T-helper 2 cell (primary cell): ENCODE measurements around the gene FFAR1.

Experiments
- DNase-seq, 5 experiments: peaks; one replicate each; pipeline versions ENCODE4 v3.0.0 to v3.0.0-alpha.2; 2012 to 2022

Gene FFAR1

DNA sequence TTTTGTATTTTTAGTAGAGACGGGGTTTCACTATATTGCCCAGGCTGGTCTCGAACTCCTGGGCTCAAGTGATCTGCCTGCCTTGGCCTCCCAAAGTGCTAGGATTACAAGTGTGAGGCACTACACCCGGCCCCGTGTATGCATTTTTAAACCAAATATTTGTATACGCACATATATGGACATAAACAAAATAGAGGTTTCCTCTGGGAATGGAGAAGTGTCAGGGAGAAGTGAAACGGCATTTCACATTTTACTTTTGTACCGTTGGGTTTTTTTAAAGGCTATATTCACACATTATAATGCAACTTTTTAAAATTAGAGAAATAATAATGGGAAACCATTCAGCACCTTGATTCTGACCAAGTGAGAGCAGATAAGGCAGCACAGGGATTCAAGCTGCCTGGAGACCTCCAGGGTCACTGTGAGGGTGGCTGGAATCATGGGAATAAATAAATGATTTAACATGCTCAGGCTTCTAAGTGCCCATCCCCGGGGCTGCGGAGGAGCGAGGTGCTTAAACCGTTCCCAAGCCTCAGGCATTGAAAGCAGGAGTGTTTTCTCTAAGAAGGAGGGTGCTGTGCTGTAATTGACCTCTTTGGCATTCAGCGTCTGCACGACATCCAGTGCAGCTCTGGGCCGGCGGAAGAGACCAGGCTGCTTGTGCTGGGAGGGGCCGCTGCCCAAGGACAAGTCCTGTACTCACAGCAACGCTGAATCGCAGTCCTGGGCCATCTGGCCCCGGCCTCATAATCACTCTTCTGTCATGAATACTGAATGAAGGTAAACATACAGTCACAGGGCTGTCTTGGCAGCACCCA lies 47.9 kb downstream of the FFAR1 start:
- no peak for DNase-seq

GRCh38 chr19:35396240-35396885 lies 48.7 kb downstream of the FFAR1 start:
- no peak for DNase-seq

DNA sequence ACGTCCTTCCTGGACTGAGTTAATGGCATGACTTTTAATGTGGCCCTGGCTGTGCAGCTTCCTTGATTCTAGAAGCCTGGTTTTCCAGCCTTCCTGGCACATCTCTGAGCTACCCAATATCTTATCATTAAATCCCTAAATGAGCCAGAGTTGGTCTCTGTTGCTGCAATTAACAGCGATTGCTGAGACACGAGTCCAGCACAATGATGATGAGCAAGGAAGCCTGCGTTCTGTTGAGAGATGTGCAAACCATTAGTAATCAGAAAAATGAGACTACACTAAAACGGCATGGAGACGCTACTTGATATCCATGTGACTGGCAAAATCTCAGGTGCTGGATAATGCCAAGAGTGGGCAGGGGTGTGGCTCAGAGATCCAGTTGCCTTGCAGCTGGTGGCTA lies 49.4 kb downstream of the FFAR1 start:
- DNase-seq: no peak
